Measurements from ENCODE around the gene GLI2. TPM values are rescaled to one million over a fixed set of nuclear protein-coding genes. Genes with fewer than 3 reads are reported as not detected.

Gene GLI2
- total and polyA plus RNA-seq, 4 experiments from 2014 or later, result not detected

DNA sequence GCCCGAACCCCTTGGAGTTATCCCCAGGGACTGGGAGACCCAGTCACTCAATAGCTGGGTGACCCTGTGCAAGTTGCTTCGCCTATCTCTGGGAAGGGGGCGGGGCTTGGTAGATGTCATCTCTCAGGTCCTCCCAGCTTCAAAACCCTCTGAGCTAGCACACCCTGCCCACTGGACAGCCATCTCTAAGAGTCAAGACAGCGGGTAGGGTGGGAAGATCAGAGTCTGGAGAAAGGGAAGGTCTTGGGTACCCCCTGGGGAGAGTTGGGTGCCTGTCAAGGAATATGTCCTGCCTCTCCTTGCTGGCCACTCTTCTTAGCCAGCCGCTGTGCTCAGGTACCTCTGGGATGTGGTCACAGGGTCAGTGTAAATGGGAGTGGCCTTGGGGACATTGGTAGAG lies 8.0 kb downstream of the GLI2 start:
- H3K27me3 Mint-ChIP-seq, result peaks cover 31 to 37% of the 10 kb centered on the region in 2 donors
- H3K36me3 ChIP-seq (ENCODE audit: insufficient read depth, low read length), result no peaks in the 10 kb centered on the region
- no peak overlapping the region for H3K27ac ChIP-seq (ENCODE audit: low read depth, low read length)
- H3K4me1 ChIP-seq (ENCODE audit: insufficient read depth, low read length), result no peaks in the 10 kb centered on the region
- no peak overlapping the region for H3K4me3 ChIP-seq (ENCODE audit: low read length in 2 of 2)
- no peaks in the 10 kb centered on the region for H3K36me3 Mint-ChIP-seq
- no peak for DNase-seq
- H3K9me3 ChIP-seq (ENCODE audit: control insufficient read depth in 1 of 2, low read length in 2 of 2), result no peaks in the 10 kb centered on the region
- H3K27me3 ChIP-seq (ENCODE audit: insufficient read depth, low read length), result peaks cover 29% of the 10 kb centered on the region
- CTCF ChIA-PET (ENCODE audit: partially characterized antibody), result no interaction called here
- intact Hi-C loops (cut with micrococcal nuclease), result no loop called here
- peaks cover 0 to 2% (median 0%) of the 10 kb centered on the region in 8 donors for H3K9me3 Mint-ChIP-seq
- H3K4me1 Mint-ChIP-seq, result no peaks in the 10 kb centered on the region
- POLR2A ChIA-PET (ENCODE audit: partially characterized antibody), result no interaction called here
- no peak overlapping the region for H3K27ac Mint-ChIP-seq
- H3K4me3 Mint-ChIP-seq, result no peak overlapping the region

DNA sequence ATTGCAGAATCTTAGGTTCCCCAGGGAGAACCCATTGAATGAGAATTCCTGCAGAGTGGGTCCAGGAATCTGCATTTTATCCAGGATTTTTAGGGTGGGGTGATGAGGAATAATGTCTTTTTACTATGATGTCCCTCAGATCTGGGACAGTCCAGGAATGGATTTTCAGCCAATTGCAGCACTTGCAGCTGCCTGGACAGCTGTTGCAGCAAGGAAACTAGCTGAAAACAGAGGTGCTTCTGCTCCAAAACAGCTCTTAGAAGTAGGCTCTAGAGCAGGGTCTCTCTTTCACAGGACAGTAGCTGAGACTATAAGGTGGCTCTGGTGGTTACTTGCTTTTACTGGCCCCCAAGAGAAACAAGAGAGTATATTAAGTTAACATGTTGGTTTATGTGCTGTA lies 9.1 kb downstream of the GLI2 start:
- Histone ChIP-seq H3K27ac (ENCODE audit: low read depth, low read length) (no peak overlapping the region), H3K4me3 (ENCODE audit: low read length in 2 of 2) (no peak overlapping the region), H3K36me3 (ENCODE audit: insufficient read depth, low read length) (no peaks in the 10 kb centered on the region), H3K9me3 (ENCODE audit: control insufficient read depth in 1 of 2, low read length in 2 of 2) (no peaks in the 10 kb centered on the region), H3K27me3 (ENCODE audit: insufficient read depth, low read length) (peaks cover 20% of the 10 kb centered on the region), H3K4me1 (ENCODE audit: insufficient read depth, low read length) (no peaks in the 10 kb centered on the region)
- Mint-ChIP-seq H3K9me3 (peaks cover 0 to 4% (median 0%) of the 10 kb centered on the region in 8 donors), H3K36me3 (no peaks in the 10 kb centered on the region), H3K4me3 (no peak overlapping the region), H3K4me1 (no peaks in the 10 kb centered on the region), H3K27ac (no peak overlapping the region), H3K27me3 (peaks cover 22 to 30% of the 10 kb centered on the region in 2 donors)
- DNase-seq, result no peak
- ChIA-PET CTCF (ENCODE audit: partially characterized antibody) (no interaction called here), POLR2A (ENCODE audit: partially characterized antibody) (no interaction called here)
- intact Hi-C loops (cut with micrococcal nuclease), result no loop called here

DNA sequence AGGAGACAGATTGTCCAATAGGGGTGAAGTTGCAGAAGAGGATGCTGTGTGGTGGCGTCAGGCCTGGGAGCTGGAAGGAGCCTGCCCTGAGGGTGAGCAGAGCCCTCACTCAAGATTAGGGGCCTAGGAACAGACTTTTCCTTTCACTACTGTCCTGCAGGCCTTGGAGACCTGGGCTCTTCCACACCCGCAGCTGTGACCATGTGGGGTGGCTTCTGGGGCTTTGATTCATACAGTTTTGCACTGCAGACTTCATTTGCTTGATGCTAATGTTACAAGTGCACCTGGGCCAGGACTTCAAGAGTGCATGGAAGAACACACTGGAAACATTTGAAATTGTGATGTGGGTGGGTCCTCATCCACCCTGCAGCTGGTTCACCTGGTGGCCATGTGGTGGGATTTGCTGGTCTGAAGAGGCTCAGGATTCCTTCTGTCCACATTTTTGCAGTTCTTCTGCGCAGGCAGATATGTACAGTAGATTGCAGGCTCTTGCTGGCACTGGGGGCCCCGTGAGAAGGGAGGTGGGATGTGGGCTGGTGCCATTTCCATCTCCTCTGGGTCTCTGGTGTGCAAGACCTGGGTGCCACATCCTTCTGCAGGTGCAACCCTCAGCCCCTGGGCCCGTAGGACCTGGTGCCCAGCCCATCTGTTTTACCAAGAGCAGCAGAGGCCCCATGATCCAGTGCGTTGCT lies 9.9 kb downstream of the GLI2 start:
- Histone ChIP-seq H3K36me3 (ENCODE audit: insufficient read depth, low read length) (no peaks in the 10 kb centered on the region), H3K4me3 (ENCODE audit: low read length in 2 of 2) (no peak overlapping the region), H3K4me1 (ENCODE audit: insufficient read depth, low read length) (no peaks in the 10 kb centered on the region), H3K9me3 (ENCODE audit: control insufficient read depth in 1 of 2, low read length in 2 of 2) (no peaks in the 10 kb centered on the region), H3K27me3 (ENCODE audit: insufficient read depth, low read length) (peaks cover 12% of the 10 kb centered on the region), H3K27ac (ENCODE audit: low read depth, low read length) (no peak overlapping the region)
- H3K27ac Mint-ChIP-seq, result no peak overlapping the region
- intact Hi-C loops (cut with micrococcal nuclease), result no loop called here
- no peaks in the 10 kb centered on the region for H3K36me3 Mint-ChIP-seq
- no peak overlapping the region for H3K4me3 Mint-ChIP-seq
- no peak for DNase-seq
- CTCF ChIA-PET (ENCODE audit: partially characterized antibody), result no interaction called here
- H3K9me3 Mint-ChIP-seq, result peaks cover 0 to 4% (median 0%) of the 10 kb centered on the region in 8 donors
- no peaks in the 10 kb centered on the region for H3K4me1 Mint-ChIP-seq
- peaks cover 18 to 25% of the 10 kb centered on the region in 2 donors for H3K27me3 Mint-ChIP-seq
- POLR2A ChIA-PET (ENCODE audit: partially characterized antibody), result no interaction called here

DNA sequence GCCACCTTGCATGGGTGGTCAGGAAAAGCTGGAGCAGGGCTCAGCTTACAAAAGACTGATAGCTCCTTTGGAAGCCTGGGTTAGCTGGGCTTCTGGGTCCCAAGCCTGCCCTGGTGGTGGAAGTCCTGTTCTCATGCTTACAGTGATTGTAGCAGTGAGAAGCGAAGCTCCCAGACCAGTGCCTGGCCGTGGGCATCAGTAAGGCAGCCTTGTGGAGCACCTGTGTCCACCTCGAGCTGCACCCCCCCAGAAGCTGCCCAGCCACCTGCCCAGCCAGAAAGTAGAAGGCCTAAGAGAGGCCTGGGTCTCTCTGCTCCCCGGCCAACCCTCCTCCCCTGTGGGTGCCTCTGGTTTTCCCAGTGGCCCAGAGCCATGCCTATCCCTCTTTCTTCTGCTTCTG lies 10.5 kb downstream of the GLI2 start:
- no peaks in the 10 kb centered on the region for H3K4me1 ChIP-seq (ENCODE audit: insufficient read depth, low read length)
- Mint-ChIP-seq H3K9me3 (peaks cover 0 to 3% (median 0%) of the 10 kb centered on the region in 8 donors), H3K27ac (no peak overlapping the region), H3K36me3 (no peaks in the 10 kb centered on the region), H3K4me1 (no peaks in the 10 kb centered on the region), H3K4me3 (no peak overlapping the region), H3K27me3 (peaks cover 15 to 22% of the 10 kb centered on the region in 2 donors)
- no peak overlapping the region for H3K27ac ChIP-seq (ENCODE audit: low read depth, low read length)
- CTCF ChIA-PET (ENCODE audit: partially characterized antibody), result no interaction called here
- no peak overlapping the region for H3K4me3 ChIP-seq (ENCODE audit: low read length in 2 of 2)
- no peak for DNase-seq
- H3K36me3 ChIP-seq (ENCODE audit: insufficient read depth, low read length), result no peaks in the 10 kb centered on the region
- peaks cover 8% of the 10 kb centered on the region for H3K27me3 ChIP-seq (ENCODE audit: insufficient read depth, low read length)
- intact Hi-C loops (cut with micrococcal nuclease), result no loop called here
- H3K9me3 ChIP-seq (ENCODE audit: control insufficient read depth in 1 of 2, low read length in 2 of 2), result no peaks in the 10 kb centered on the region
- POLR2A ChIA-PET (ENCODE audit: partially characterized antibody), result no interaction called here

DNA sequence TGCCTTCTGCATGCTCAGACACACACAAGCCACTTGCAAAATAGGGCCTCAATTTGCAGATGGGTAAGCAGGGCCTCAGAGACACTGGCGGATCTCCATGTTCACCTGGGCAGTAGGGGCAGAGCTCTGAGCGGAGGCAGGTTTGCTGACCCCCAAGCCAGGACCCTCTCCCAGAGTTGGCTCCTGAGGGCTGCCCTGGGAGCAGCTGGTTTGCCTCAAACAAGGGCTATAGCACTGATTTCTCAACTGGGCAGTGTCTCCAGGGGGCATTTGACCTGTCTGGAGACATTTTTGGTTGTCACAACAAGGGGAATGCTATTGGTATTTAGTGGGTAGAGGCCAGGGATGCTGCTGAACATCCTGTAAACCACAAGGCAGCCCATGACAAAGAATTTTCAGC lies 11.6 kb downstream of the GLI2 start:
- Histone ChIP-seq H3K27ac (ENCODE audit: low read depth, low read length) (no peak overlapping the region), H3K4me1 (ENCODE audit: insufficient read depth, low read length) (no peaks in the 10 kb centered on the region), H3K4me3 (ENCODE audit: low read length in 2 of 2) (no peak overlapping the region), H3K36me3 (ENCODE audit: insufficient read depth, low read length) (no peaks in the 10 kb centered on the region), H3K27me3 (ENCODE audit: insufficient read depth, low read length) (peaks cover 8% of the 10 kb centered on the region), H3K9me3 (ENCODE audit: control insufficient read depth in 1 of 2, low read length in 2 of 2) (no peaks in the 10 kb centered on the region)
- H3K4me1 Mint-ChIP-seq, result no peaks in the 10 kb centered on the region
- intact Hi-C loops (cut with micrococcal nuclease), result no loop called here
- H3K9me3 Mint-ChIP-seq, result peaks cover 0 to 3% (median 0%) of the 10 kb centered on the region in 8 donors
- POLR2A ChIA-PET (ENCODE audit: partially characterized antibody), result no interaction called here
- peaks cover 10 to 18% of the 10 kb centered on the region in 2 donors for H3K27me3 Mint-ChIP-seq
- no peak overlapping the region for H3K27ac Mint-ChIP-seq
- CTCF ChIA-PET (ENCODE audit: partially characterized antibody), result no interaction called here
- no peak for DNase-seq
- H3K36me3 Mint-ChIP-seq, result no peaks in the 10 kb centered on the region
- no peak overlapping the region for H3K4me3 Mint-ChIP-seq

DNA sequence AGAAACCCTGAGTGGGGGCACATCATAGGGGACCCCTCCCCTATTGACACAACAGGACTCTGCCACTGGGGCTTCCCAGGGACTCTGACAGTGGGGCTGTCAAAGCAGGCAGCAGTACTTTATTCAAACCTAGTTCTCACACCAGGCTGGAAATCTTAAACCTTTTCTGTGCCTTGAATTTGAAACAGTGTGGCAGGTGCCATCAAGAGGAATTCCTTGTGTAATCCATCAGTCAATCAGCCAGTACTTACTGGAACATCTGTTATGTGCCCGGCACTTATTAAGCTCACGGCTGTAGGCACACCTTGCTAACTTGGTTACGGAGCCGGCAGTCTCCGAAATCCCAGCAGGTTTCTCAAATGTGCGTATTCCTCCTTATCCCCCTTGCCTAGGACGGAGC lies 12.0 kb downstream of the GLI2 start:
- no peaks in the 10 kb centered on the region for H3K36me3 Mint-ChIP-seq
- intact Hi-C loops (cut with micrococcal nuclease), result no loop called here
- DNase-seq, result no peak
- H3K9me3 Mint-ChIP-seq, result peaks cover 0 to 3% (median 0%) of the 10 kb centered on the region in 8 donors
- no peak overlapping the region for H3K4me3 ChIP-seq (ENCODE audit: low read length in 2 of 2)
- H3K27ac Mint-ChIP-seq, result no peak overlapping the region
- H3K9me3 ChIP-seq (ENCODE audit: control insufficient read depth in 1 of 2, low read length in 2 of 2), result no peaks in the 10 kb centered on the region
- ChIA-PET POLR2A (ENCODE audit: partially characterized antibody) (no interaction called here), CTCF (ENCODE audit: partially characterized antibody) (no interaction called here)
- no peaks in the 10 kb centered on the region for H3K4me1 Mint-ChIP-seq
- H3K27ac ChIP-seq (ENCODE audit: low read depth, low read length), result no peak overlapping the region
- peaks cover 8 to 16% of the 10 kb centered on the region in 2 donors for H3K27me3 Mint-ChIP-seq
- H3K27me3 ChIP-seq (ENCODE audit: insufficient read depth, low read length), result peaks cover 7% of the 10 kb centered on the region
- no peak overlapping the region for H3K4me3 Mint-ChIP-seq
- no peaks in the 10 kb centered on the region for H3K36me3 ChIP-seq (ENCODE audit: insufficient read depth, low read length)
- no peaks in the 10 kb centered on the region for H3K4me1 ChIP-seq (ENCODE audit: insufficient read depth, low read length)

DNA sequence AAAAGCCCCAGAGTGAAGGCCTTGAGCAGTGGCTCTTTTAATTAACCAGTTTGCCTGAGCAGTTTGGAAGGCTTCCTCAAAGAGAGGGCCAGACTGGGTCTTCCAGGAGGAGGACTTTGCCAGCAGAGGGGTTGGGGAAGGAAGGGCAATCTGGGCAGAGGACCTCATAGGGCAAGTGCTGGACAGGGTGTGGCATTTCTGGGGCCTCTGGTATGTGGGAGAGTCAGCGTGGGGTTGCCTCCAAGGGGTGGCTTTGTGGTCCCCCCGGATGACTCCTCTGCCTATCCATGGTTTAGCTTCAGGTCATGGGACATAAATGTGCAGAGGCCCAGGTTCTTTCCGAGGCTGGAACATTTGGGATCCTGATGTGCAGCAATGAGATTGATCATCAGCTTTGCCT lies 12.6 kb downstream of the GLI2 start:
- CTCF ChIA-PET (ENCODE audit: partially characterized antibody), result no interaction called here
- intact Hi-C loops (cut with micrococcal nuclease), result no loop called here
- Mint-ChIP-seq H3K27ac (no peak overlapping the region), H3K4me3 (no peak overlapping the region), H3K4me1 (no peaks in the 10 kb centered on the region), H3K27me3 (peaks cover 8 to 10% of the 10 kb centered on the region in 2 donors), H3K9me3 (peaks cover 0 to 3% (median 0%) of the 10 kb centered on the region in 8 donors), H3K36me3 (no peaks in the 10 kb centered on the region)
- H3K4me3 ChIP-seq (ENCODE audit: low read length in 2 of 2), result no peak overlapping the region
- no peak overlapping the region for H3K27ac ChIP-seq (ENCODE audit: low read depth, low read length)
- POLR2A ChIA-PET (ENCODE audit: partially characterized antibody), result no interaction called here
- H3K4me1 ChIP-seq (ENCODE audit: insufficient read depth, low read length), result no peaks in the 10 kb centered on the region
- peaks cover 1% of the 10 kb centered on the region for H3K27me3 ChIP-seq (ENCODE audit: insufficient read depth, low read length)
- no peaks in the 10 kb centered on the region for H3K36me3 ChIP-seq (ENCODE audit: insufficient read depth, low read length)
- no peak for DNase-seq
- no peaks in the 10 kb centered on the region for H3K9me3 ChIP-seq (ENCODE audit: control insufficient read depth in 1 of 2, low read length in 2 of 2)

DNA sequence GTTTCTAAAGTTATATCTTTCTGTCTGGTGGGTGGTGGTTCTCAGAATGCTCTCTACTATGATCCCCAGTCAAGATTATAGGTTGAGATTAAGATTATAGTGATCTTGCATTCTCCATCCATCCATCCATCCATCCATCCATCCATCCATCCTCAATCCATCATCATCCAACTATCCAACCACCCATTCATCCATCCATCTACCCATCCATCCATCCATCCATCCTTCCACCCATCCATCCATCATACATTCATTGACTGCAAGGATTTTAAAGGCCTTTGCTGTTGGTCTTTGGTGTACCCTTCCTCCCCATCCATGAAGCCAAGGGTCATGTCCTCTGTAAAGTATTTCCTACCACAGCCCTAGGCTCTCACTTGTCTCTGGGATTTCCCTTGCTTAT lies 13.1 kb downstream of the GLI2 start:
- CTCF ChIA-PET (ENCODE audit: partially characterized antibody), result no interaction called here

More for the DNA sequence above, 13.1 kb downstream of the GLI2 start:
- no peak overlapping the region for H3K27ac Mint-ChIP-seq
- POLR2A ChIA-PET (ENCODE audit: partially characterized antibody), result no interaction called here
- no peak for DNase-seq
- H3K27me3 ChIP-seq (ENCODE audit: insufficient read depth, low read length), result no peaks in the 10 kb centered on the region
- no peak overlapping the region for H3K4me3 ChIP-seq (ENCODE audit: low read length in 2 of 2)
- H3K27me3 Mint-ChIP-seq, result peaks cover 8 to 9% of the 10 kb centered on the region in 2 donors
- intact Hi-C loops (cut with micrococcal nuclease), result no loop called here
- no peak overlapping the region for H3K4me3 Mint-ChIP-seq
- no peaks in the 10 kb centered on the region for H3K36me3 ChIP-seq (ENCODE audit: insufficient read depth, low read length)
- no peak overlapping the region for H3K27ac ChIP-seq (ENCODE audit: low read depth, low read length)
- peaks cover 0 to 3% (median 0%) of the 10 kb centered on the region in 8 donors for H3K9me3 Mint-ChIP-seq
- H3K4me1 ChIP-seq (ENCODE audit: insufficient read depth, low read length), result no peaks in the 10 kb centered on the region
- H3K4me1 Mint-ChIP-seq, result no peaks in the 10 kb centered on the region
- H3K36me3 Mint-ChIP-seq, result no peaks in the 10 kb centered on the region
- no peaks in the 10 kb centered on the region for H3K9me3 ChIP-seq (ENCODE audit: control insufficient read depth in 1 of 2, low read length in 2 of 2)
